ENCODE measurements around the gene OSTN. TPM values are rescaled to one million over a fixed set of nuclear protein-coding genes. Genes with fewer than 3 reads are reported as not detected.
"Not testable (repeated sequence)": the region's sequence is repeated elsewhere in the genome, so short reads cannot be mapped to it uniquely, and the experiment has no call there.

OSTN gene
- total RNA-seq, 2 experiments from 2014 or later = not detected

- no peak for DNase-seq
- Mint-ChIP-seq H3K4me1 (ENCODE audit: low read depth) (no peaks in the 10 kb centered on the region), H3K36me3 (ENCODE audit: low read depth) (no peaks in the 10 kb centered on the region), H3K27me3 (ENCODE audit: low read depth) (no peaks in the 10 kb centered on the region), H3K9me3 (ENCODE audit: insufficient read depth) (no peaks in the 10 kb centered on the region), H3K27ac (no peak overlapping the region), H3K4me3 (no peak overlapping the region)
- ChIA-PET CTCF (no interaction called here), POLR2A (no interaction called here)
- no peak for ATAC-seq
Observed at GRCh38 chr3:191257286-191257685, 58.2 kb downstream of the OSTN start.

- Mint-ChIP-seq H3K36me3 (ENCODE audit: low read depth) (no peaks in the 10 kb centered on the region), H3K27ac (no peak overlapping the region), H3K9me3 (ENCODE audit: insufficient read depth) (no peaks in the 10 kb centered on the region), H3K4me3 (no peak overlapping the region), H3K4me1 (ENCODE audit: low read depth) (no peaks in the 10 kb centered on the region), H3K27me3 (ENCODE audit: low read depth) (no peaks in the 10 kb centered on the region)
- CTCF ChIA-PET = no interaction called here
- ATAC-seq (no peak), DNase-seq (no peak)
- POLR2A ChIA-PET = no interaction called here
Observed at GRCh38 chr3:191259486-191259885, 60.4 kb downstream of the OSTN start.

GRCh38 chr3:191260431-191261303 is 61.6 kb downstream of the OSTN start:
- Mint-ChIP-seq H3K27me3 (ENCODE audit: low read depth) (no peaks in the 10 kb centered on the region), H3K27ac (no peak overlapping the region)

GRCh38 chr3:191261304-191261638 is 62.2 kb downstream of the OSTN start:
- no peak overlapping the region for H3K4me3 Mint-ChIP-seq
- no peaks in the 10 kb centered on the region for H3K4me1 Mint-ChIP-seq (ENCODE audit: low read depth)
- no peak overlapping the region for H3K27ac Mint-ChIP-seq
- no peaks in the 10 kb centered on the region for H3K36me3 Mint-ChIP-seq (ENCODE audit: low read depth)
- ChIA-PET CTCF (no interaction called here), POLR2A (no interaction called here)
- H3K27me3 Mint-ChIP-seq (ENCODE audit: low read depth) = no peaks in the 10 kb centered on the region
- ATAC-seq (no peak), DNase-seq (no peak)
- no peaks in the 10 kb centered on the region for H3K9me3 Mint-ChIP-seq (ENCODE audit: insufficient read depth)

More at GRCh38 chr3:191260431-191261303, 61.6 kb downstream of the OSTN start:
- Mint-ChIP-seq H3K4me1 (ENCODE audit: low read depth) (no peaks in the 10 kb centered on the region), H3K9me3 (ENCODE audit: insufficient read depth) (no peaks in the 10 kb centered on the region), H3K4me3 (no peak overlapping the region), H3K36me3 (ENCODE audit: low read depth) (no peaks in the 10 kb centered on the region)
- ChIA-PET CTCF (no interaction called here), POLR2A (no interaction called here)
- ATAC-seq (no peak), DNase-seq (no peak)

GRCh38 chr3:191262650-191263049 is 63.6 kb downstream of the OSTN start:
- POLR2A ChIA-PET = no interaction called here
- ATAC-seq (no peak), DNase-seq (no peak)
- Mint-ChIP-seq H3K4me1 (ENCODE audit: low read depth) (no peaks in the 10 kb centered on the region), H3K27ac (no peak overlapping the region), H3K9me3 (ENCODE audit: insufficient read depth) (no peaks in the 10 kb centered on the region), H3K27me3 (ENCODE audit: low read depth) (no peaks in the 10 kb centered on the region), H3K4me3 (no peak overlapping the region), H3K36me3 (ENCODE audit: low read depth) (no peaks in the 10 kb centered on the region)
- CTCF ChIA-PET = no interaction called here

GRCh38 chr3:191263365-191263764 is 64.3 kb downstream of the OSTN start:
- Mint-ChIP-seq H3K27ac (no peak overlapping the region), H3K9me3 (ENCODE audit: insufficient read depth) (no peaks in the 10 kb centered on the region), H3K27me3 (ENCODE audit: low read depth) (no peaks in the 10 kb centered on the region), H3K4me3 (no peak overlapping the region), H3K36me3 (ENCODE audit: low read depth) (no peaks in the 10 kb centered on the region), H3K4me1 (ENCODE audit: low read depth) (no peaks in the 10 kb centered on the region)
- ChIA-PET POLR2A (no interaction called here), CTCF (no interaction called here)
- ATAC-seq = no peak
- no peak for DNase-seq

- H3K36me3 Mint-ChIP-seq (ENCODE audit: low read depth) = no peaks in the 10 kb centered on the region
- ATAC-seq = no peak
- no peak overlapping the region for H3K27ac Mint-ChIP-seq
- no peaks in the 10 kb centered on the region for H3K27me3 Mint-ChIP-seq (ENCODE audit: low read depth)
- no peak for DNase-seq
- ChIA-PET CTCF (no interaction called here), POLR2A (no interaction called here)
- H3K4me1 Mint-ChIP-seq (ENCODE audit: low read depth) = no peaks in the 10 kb centered on the region
- H3K4me3 Mint-ChIP-seq = no peak overlapping the region
- H3K9me3 Mint-ChIP-seq (ENCODE audit: insufficient read depth) = no peaks in the 10 kb centered on the region
Observed at GRCh38 chr3:191263850-191264249, 64.8 kb downstream of the OSTN start.

- CTCF ChIA-PET = no interaction called here
- no peaks in the 10 kb centered on the region for H3K36me3 Mint-ChIP-seq (ENCODE audit: low read depth)
- POLR2A ChIA-PET = no interaction called here
- H3K27ac Mint-ChIP-seq = no peak overlapping the region
- H3K4me1 Mint-ChIP-seq (ENCODE audit: low read depth) = no peaks in the 10 kb centered on the region
- no peaks in the 10 kb centered on the region for H3K27me3 Mint-ChIP-seq (ENCODE audit: low read depth)
- no peaks in the 10 kb centered on the region for H3K9me3 Mint-ChIP-seq (ENCODE audit: insufficient read depth)
- DNase-seq (no peak), ATAC-seq (no peak)
- no peak overlapping the region for H3K4me3 Mint-ChIP-seq
Observed at GRCh38 chr3:191268737-191269136, 69.7 kb downstream of the OSTN start.

- no peak for ATAC-seq
- H3K36me3 Mint-ChIP-seq (ENCODE audit: low read depth) = no peaks in the 10 kb centered on the region
- no peak overlapping the region for H3K4me3 Mint-ChIP-seq
- ChIA-PET POLR2A (no interaction called here), CTCF (no interaction called here)
- H3K9me3 Mint-ChIP-seq (ENCODE audit: insufficient read depth) = no peaks in the 10 kb centered on the region
- no peaks in the 10 kb centered on the region for H3K27me3 Mint-ChIP-seq (ENCODE audit: low read depth)
- no peak overlapping the region for H3K27ac Mint-ChIP-seq
- no peaks in the 10 kb centered on the region for H3K4me1 Mint-ChIP-seq (ENCODE audit: low read depth)
- no peak for DNase-seq
Observed at GRCh38 chr3:191269289-191270085, 70.4 kb downstream of the OSTN start.

- DNase-seq; H3K27ac Mint-ChIP-seq; ATAC-seq; H3K4me3 Mint-ChIP-seq; H3K27me3 Mint-ChIP-seq (ENCODE audit: low read depth); H3K4me1 Mint-ChIP-seq (ENCODE audit: low read depth); CTCF ChIA-PET; H3K36me3 Mint-ChIP-seq (ENCODE audit: low read depth); H3K9me3 Mint-ChIP-seq (ENCODE audit: insufficient read depth); POLR2A ChIA-PET: not testable (repeated sequence)
Observed at GRCh38 chr3:191275244-191275643, 76.2 kb downstream of the OSTN start.

- Mint-ChIP-seq H3K36me3 (ENCODE audit: low read depth) (no peaks in the 10 kb centered on the region), H3K4me1 (ENCODE audit: low read depth) (no peaks in the 10 kb centered on the region), H3K27me3 (ENCODE audit: low read depth) (no peaks in the 10 kb centered on the region), H3K9me3 (ENCODE audit: insufficient read depth) (no peaks in the 10 kb centered on the region), H3K27ac (no peak overlapping the region), H3K4me3 (no peak overlapping the region)
- no peak for ATAC-seq
- CTCF ChIA-PET = no interaction called here
- no peak for DNase-seq
- POLR2A ChIA-PET = no interaction called here
Observed at GRCh38 chr3:191275751-191276150, 76.7 kb downstream of the OSTN start.

GRCh38 chr3:191280111-191280510 is 81.1 kb downstream of the OSTN start:
- CTCF ChIA-PET = no interaction called here
- DNase-seq = no peak
- Mint-ChIP-seq H3K27me3 (ENCODE audit: low read depth) (no peaks in the 10 kb centered on the region), H3K4me3 (no peak overlapping the region), H3K4me1 (ENCODE audit: low read depth) (no peaks in the 10 kb centered on the region), H3K9me3 (ENCODE audit: insufficient read depth) (no peaks in the 10 kb centered on the region), H3K27ac (no peak overlapping the region), H3K36me3 (ENCODE audit: low read depth) (no peaks in the 10 kb centered on the region)
- POLR2A ChIA-PET = no interaction called here
- ATAC-seq = no peak
